GM10248 (cell line): ENCODE measurements around the gene SRGAP2.
"Not testable (repeated sequence)": the region's sequence is repeated elsewhere in the genome, so short reads cannot be mapped to it uniquely, and the experiment has no call there.

ENCODE experiments used
- CTCF ChIA-PET: fragments of 300-600 bp; sonication (Branson Sonifier 250); formaldehyde crosslinking; extraction: SDS; loops from one replicate; lab custom pipeline; 2021; ENCODE audit warnings: antibody characterized with exemption; lab: Yijun Ruan, JAX
- POLR2A ChIA-PET: fragments of 350-650 bp; sonication (Branson Sonifier 250); formaldehyde crosslinking; extraction: SDS; loops from one replicate; lab custom pipeline; 2020; ENCODE audit warnings: antibody characterized with exemption; lab: Yijun Ruan, JAX
- DNase-seq: peaks from one replicate; pipeline ENCODE4 v3.0.0; 2012; ENCODE audit errors: extremely low spot score

Gene SRGAP2

DNA sequence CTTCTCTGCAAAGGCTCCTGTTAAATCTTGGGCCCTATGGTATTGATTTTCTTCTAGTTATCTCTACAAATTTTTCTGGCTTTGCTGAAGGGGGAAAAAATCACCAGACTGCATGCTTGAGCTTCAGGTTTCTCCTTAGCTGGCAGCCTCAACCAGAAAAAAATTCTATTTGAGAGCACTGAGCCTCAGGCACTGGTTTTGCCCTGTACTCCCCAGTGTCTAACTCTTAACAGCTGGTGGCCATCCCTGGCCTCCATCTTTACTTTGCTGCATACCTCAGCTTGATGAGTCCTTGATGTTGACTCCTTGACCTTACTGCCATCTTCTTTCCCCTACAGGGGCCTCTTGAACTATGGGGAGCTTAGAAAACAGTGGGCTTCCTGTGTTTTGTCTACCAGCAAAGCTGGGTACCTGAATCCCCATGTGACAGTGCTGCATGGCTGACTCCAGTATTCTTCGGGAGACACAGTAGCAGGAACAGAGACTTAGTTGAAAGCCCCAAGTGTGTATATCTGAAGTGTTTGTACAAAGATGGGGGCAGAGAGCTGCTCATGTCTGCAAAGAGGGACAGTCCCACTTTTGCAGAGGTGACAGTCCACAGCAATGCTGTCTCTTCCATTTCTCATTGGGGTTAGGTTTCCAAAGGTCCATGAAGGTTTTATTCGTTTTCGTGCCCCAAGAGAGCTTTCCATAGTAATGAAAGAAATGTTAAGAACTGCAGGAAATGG, 31.0 kb downstream of the SRGAP2 start:
- POLR2A ChIA-PET, CTCF ChIA-PET, DNase-seq: not testable (repeated sequence)

DNA sequence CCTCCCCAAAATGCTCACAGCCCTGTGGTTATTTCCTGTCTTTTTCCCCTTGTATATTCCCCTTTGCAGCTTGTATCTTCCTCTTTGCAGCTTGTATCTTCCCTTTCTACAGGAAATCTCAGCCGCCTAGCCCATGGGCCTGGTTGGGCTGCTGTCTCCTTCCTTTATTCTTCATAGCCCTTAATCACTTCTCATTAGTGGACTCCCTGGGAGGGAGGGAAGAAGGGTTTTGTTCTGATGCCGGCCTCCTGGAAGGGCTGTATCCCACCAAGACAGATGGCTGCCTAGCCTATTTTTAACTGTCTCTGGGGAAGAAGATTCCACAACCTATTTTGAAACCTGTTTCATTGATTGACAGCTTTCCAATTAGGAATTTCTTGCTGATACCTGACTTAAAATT, 31.8 kb downstream of the SRGAP2 start:
- CTCF ChIA-PET, POLR2A ChIA-PET, DNase-seq: not testable (repeated sequence)

DNA sequence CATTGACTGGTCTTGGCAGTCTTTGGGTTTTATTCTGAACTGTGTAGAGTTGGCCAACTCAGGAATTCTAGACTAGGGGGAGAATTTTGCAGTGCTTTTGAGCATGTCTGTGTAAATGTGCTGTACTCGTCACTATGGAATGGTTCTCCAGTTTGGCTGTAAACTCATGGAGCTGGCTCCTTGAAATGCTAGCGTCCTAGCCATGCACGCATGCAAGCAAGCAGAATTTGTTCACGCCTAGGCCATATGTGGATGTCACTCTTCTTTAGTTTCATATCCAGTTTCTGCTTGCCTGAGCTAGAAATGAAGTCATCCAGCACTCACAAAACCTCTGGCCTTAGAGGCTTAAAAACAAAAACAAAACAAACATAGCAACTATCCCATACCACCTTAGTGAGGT, 36.9 kb downstream of the SRGAP2 start:
- DNase-seq, POLR2A ChIA-PET, CTCF ChIA-PET: not testable (repeated sequence)

DNA sequence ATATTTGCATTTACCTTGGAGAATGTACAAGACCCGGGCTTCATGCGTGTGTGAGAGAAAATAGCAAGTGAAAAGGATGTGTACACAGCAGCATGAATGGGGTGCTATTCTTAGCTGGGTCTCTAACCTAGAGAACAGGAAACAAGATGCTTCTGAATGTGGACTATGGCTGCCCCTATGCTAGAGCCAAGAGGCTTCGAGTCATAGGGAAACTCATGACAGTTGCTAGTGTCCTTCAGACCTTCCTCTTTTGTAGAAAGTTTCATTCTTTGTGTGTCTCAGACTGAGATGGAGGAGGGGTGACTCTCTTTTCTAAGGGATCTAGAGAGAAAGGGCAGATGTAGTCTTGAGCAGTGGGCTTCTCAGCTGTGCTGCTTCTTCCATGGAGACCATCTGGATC, 40.0 kb downstream of the SRGAP2 start:
- POLR2A ChIA-PET, DNase-seq, CTCF ChIA-PET: not testable (repeated sequence)

DNA sequence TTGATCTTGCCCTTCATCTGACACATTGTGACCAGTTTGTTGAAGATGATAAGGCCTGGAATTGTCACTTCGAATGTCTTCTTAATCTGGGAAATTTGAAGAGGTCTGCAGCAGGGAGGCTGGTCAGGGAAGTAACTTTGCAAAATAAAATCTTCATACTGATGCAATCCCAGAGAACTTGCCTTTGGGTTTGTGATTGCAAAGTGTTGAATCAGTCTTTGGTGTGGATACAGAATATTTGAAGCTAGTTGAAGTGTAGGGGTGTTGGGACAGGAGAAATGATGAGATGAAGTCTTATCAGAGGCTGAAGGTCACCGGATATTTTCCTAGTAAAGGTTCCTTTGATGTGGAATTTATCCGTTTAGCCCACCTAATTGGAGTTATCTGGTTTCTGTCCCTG, 42.1 kb downstream of the SRGAP2 start:
- POLR2A ChIA-PET, DNase-seq, CTCF ChIA-PET: not testable (repeated sequence)

DNA sequence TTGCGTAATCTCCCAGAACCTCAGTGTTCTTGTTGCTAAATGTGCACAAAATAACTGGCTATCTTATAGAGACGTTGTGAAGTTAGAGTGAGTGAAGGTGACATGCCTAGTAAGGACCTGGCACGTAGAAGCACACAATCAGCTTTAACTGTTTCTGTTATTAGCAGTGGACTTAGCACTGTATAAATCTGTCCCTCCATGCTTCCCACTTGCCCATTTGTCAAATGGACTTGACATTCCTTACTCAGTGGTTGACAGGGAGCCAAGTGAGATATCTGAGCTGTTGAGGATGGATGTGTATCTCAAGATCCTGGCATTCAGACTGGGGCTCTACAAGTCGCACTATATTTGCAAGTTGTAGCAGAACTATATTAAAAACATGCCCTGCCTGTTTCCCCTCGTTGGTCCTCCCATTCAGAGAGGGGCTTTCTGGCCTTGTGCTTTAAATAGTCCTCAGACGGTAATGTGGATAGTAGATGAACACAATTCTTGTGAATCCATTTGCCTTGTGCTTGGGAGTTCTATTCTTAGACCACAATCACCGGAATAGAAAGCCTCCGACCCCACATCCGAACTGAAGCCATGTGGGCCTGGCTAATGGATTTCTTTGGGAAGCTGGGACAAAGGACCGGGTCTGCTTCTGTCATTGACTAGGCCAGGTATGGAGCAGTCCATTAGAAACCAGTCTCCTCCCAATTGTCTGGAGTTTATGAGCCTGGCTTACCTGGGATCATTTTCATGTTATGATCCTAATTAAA, 43.0 kb downstream of the SRGAP2 start:
- DNase-seq, CTCF ChIA-PET: not testable (repeated sequence)

DNA sequence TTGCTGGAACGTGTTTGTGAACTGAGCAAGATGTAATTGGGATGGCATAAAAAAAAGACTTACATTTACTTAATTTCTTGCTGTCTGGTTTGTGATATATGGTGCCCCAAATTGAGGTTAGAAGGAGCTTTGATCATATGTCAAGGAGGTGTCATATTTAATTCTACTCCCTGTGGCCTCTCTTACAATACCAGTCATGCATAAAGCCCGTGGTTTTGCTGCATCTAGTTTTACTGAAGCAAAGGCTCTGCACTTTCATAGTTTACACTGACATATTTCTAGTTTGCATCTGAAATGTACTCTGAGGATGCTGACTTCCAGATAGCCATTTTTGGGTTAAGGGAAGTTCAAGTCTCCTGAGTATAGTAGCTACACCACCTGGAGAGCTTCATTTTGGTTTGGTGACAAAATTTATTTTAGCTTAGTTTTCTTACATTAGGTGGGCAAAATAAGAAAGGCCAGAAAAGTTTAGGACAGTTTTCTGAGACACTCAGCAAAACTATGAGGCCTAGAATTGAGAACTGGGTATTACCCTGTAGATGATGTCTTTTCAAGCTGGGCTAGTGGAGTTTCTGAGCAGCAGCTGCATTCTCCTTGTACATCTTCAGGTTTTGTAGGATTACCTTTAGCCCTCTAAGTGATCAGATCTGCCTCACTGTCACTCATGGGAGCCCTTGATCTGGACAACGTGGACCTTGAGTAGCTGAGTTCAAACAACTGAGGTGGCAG, 47.8 kb downstream of the SRGAP2 start:
- CTCF ChIA-PET, POLR2A ChIA-PET: not testable (repeated sequence)

More for the DNA sequence above, 43.0 kb downstream of the SRGAP2 start:
- POLR2A ChIA-PET: not testable (repeated sequence)

DNA sequence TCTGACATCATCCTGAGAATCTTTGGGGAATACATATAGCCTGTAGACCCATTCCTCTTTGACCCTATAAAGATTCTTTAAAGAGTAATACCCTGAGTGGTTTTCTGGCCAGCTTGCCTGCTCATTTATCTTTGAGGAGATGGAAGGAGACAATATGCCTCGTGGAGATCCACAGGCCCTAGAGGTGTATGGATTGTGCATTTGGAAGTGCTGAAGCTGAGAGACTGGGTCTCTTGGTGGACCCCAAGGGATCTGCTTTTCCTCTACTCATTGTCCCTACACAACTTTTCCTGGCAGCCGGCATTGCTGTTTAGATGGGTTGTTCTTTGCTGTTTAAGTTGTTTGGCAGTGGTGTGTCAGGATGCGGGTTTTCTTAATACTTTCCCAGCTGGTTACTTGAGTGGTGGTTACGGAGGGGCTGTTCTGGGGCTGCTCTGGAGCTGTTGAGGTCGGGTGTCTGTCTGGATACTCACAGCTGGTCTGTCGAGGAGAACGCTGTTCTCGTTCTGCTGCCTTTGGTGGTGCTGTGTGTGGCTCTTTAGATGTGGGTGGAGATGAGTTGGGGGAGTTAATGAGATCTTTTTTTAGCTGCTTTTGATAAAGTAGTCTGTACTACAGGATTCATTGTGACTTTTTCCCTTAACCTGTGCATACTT, 49.5 kb downstream of the SRGAP2 start:
- POLR2A ChIA-PET, DNase-seq, CTCF ChIA-PET: not testable (repeated sequence)

More for the DNA sequence above, 47.8 kb downstream of the SRGAP2 start:
- not testable (repeated sequence) for DNase-seq
